DND-41 (cell line): ENCODE measurements around the gene PAPPA2.
"Not testable (repeated sequence)": the region's sequence is repeated elsewhere in the genome, so short reads cannot be mapped to it uniquely, and the experiment has no call there.

Source experiments
- ATAC-seq: fragments of 200-7000 bp; cut with Tn5 transposase; 3 replicates; pipeline ENCODE4 v1.9.1; 2021; ENCODE audit warnings: low read depth; ENCODE audit not compliant: insufficient read depth
- DNase-seq: peaks from one replicate; pipeline ENCODE4 v3.0.0-alpha.2; 2020
- H2AFZ ChIP-seq: 2 replicates; pipeline ENCODE4 v1.6.0; 2012; ENCODE audit warnings: low read depth, low read length
- H3K27ac ChIP-seq: 2 replicates; pipeline ENCODE4 v1.5.1; 2012; ENCODE audit warnings: low read length, inconsistent platforms
- H3K27me3 ChIP-seq: fragments of 200-600 bp; sonication (generic); 2 replicates; pipeline ENCODE4 v1.6.0; 2012; ENCODE audit warnings: low read length, mild to moderate bottlenecking, inconsistent platforms; ENCODE audit not compliant: insufficient read depth, poor library complexity
- H3K36me3 ChIP-seq: 2 replicates; pipeline ENCODE4 v1.5.1; 2012; ENCODE audit warnings: low read length, inconsistent platforms; ENCODE audit not compliant: insufficient read depth
- H3K4me1 ChIP-seq: 2 replicates; pipeline ENCODE4 v1.5.1; 2012; ENCODE audit warnings: mild to moderate bottlenecking, low read length; ENCODE audit not compliant: insufficient read depth
- H3K4me2 ChIP-seq: 2 replicates; pipeline ENCODE4 v1.6.0; 2012; ENCODE audit warnings: mild to moderate bottlenecking, moderate library complexity, low read length, inconsistent platforms; ENCODE audit not compliant: insufficient read depth
- H3K4me3 ChIP-seq, 2 experiments: fragments of 200-600 bp in 1 of 2; shearing (Covaris generic) in 1 of 2; 2 replicates each; pipeline ENCODE4 v1.5.1; 2012 to 2016; ENCODE audit warnings: inconsistent platforms in 2 of 2, low read length in 2 of 2, mild to moderate bottlenecking in 2 of 2, low read depth in 1 of 2, moderate library complexity in 1 of 2
- H3K79me2 ChIP-seq: 2 replicates; pipeline ENCODE4 v1.6.0; 2012; ENCODE audit warnings: low read length, inconsistent platforms; ENCODE audit not compliant: insufficient read depth
- H3K9ac ChIP-seq: 2 replicates; pipeline ENCODE4 v1.6.0; 2012; ENCODE audit warnings: low read depth, mild to moderate bottlenecking, inconsistent platforms, low read length, moderate library complexity
- H3K9me3 ChIP-seq: 2 replicates; pipeline ENCODE4 v1.5.1; 2012; ENCODE audit warnings: low read length, moderate library complexity, mild to moderate bottlenecking, inconsistent platforms; ENCODE audit not compliant: insufficient read depth, severe bottlenecking
- H4K20me1 ChIP-seq: 2 replicates; pipeline ENCODE4 v1.6.0; 2012; ENCODE audit warnings: low read length; ENCODE audit not compliant: insufficient read depth
- CTCF ChIP-seq: IDR thresholded peaks from 2 replicates; pipeline ENCODE4 v1.5.1; 2012; ENCODE audit warnings: borderline replicate concordance, low read length, moderate library complexity, mild to moderate bottlenecking; ENCODE audit not compliant: poor library complexity, severe bottlenecking; ENCODE audit errors: extremely low read depth
- EZH2 ChIP-seq: IDR thresholded peaks from 3 replicates; pipeline ENCODE4 v1.6.1; 2012; ENCODE audit warnings: borderline replicate concordance, low read depth, mild to moderate bottlenecking, moderate library complexity, low read length, inconsistent platforms; ENCODE audit not compliant: severe bottlenecking

The PAPPA2 gene

DNA sequence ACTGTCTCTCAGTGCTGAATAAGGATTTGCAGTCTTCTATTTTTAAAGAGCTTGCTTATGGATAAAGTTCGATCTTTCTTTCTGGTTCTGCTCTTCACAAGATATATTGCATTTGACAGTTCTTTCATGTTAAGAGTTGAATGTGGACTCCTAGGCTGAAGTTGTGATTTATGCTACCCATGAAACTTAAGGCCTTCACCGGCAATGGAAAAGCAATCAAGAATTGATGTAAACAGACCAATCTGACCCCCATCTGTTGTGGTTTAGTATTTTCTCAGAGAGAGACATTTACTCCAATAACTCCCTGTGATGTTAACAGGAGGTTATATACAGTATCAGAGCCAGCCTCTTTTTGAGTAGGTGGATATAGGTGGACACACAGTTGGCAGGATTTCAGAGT is 165.8 kb downstream of the PAPPA2 start:
- H3K27me3 ChIP-seq, result no peaks in the 10 kb centered on the region
- ATAC-seq, result no peak
- no peak overlapping the region for H3K9ac ChIP-seq

GRCh38 chr1:176634733-176635132 is 171.8 kb downstream of the PAPPA2 start:
- not testable (repeated sequence) for H2AFZ ChIP-seq, H3K27me3 ChIP-seq, H3K4me2 ChIP-seq, H3K36me3 ChIP-seq, H3K4me3 ChIP-seq, H3K79me2 ChIP-seq, ATAC-seq, H3K27ac ChIP-seq, H3K4me1 ChIP-seq, H4K20me1 ChIP-seq, H3K9ac ChIP-seq, DNase-seq, H3K9me3 ChIP-seq

More for the DNA sequence above, 165.8 kb downstream of the PAPPA2 start:
- TF ChIP-seq EZH2 (no peak), CTCF (no peak)
- Histone ChIP-seq H3K36me3 (no peaks in the 10 kb centered on the region), H3K4me3 (no peak overlapping the region), H3K4me2 (no peak overlapping the region), H2AFZ (no peak overlapping the region), H3K4me1 (no peaks in the 10 kb centered on the region), H3K27ac (no peak overlapping the region), H4K20me1 (no peaks in the 10 kb centered on the region), H3K79me2 (no peaks in the 10 kb centered on the region), H3K9me3 (no peaks in the 10 kb centered on the region)
- DNase-seq, result no peak

- no peaks in the 10 kb centered on the region for H3K27me3 ChIP-seq
- H3K9me3 ChIP-seq, result no peaks in the 10 kb centered on the region
- no peaks in the 10 kb centered on the region for H3K79me2 ChIP-seq
- H3K27ac ChIP-seq, result no peak overlapping the region
- DNase-seq (no peak), ATAC-seq (no peak)
- H3K9ac ChIP-seq, result no peak overlapping the region
- no peak overlapping the region for H2AFZ ChIP-seq
- H3K4me2 ChIP-seq, result no peak overlapping the region
- TF ChIP-seq EZH2, result no peak
- TF ChIP-seq CTCF, result no peak
- H3K36me3 ChIP-seq, result no peaks in the 10 kb centered on the region
- H4K20me1 ChIP-seq, result no peaks in the 10 kb centered on the region
- no peaks in the 10 kb centered on the region for H3K4me1 ChIP-seq
- no peak overlapping the region for H3K4me3 ChIP-seq
These were observed 175.9 kb downstream of the PAPPA2 start for GRCh38 chr1:176638713-176639526.

GRCh38 chr1:176643536-176643935 is 180.6 kb downstream of the PAPPA2 start:
- TF ChIP-seq EZH2 (no peak), CTCF (no peak)
- H3K79me2 ChIP-seq, result no peaks in the 10 kb centered on the region
- H3K9ac ChIP-seq, result no peak overlapping the region
- H3K27ac ChIP-seq, result no peak overlapping the region
- H3K36me3 ChIP-seq, result no peaks in the 10 kb centered on the region
- no peak overlapping the region for H3K4me3 ChIP-seq
- H3K4me2 ChIP-seq, result no peak overlapping the region
- H2AFZ ChIP-seq, result no peak overlapping the region
- no peaks in the 10 kb centered on the region for H3K9me3 ChIP-seq
- no peak for ATAC-seq
- H3K27me3 ChIP-seq, result no peaks in the 10 kb centered on the region
- no peaks in the 10 kb centered on the region for H3K4me1 ChIP-seq
- no peak for DNase-seq
- no peaks in the 10 kb centered on the region for H4K20me1 ChIP-seq
